SJCRH30 (cell line): ENCODE measurements around the gene NFIX. TPM values are rescaled to one million over a fixed set of nuclear protein-coding genes. Genes with fewer than 3 reads are reported as not detected.
"Not testable (repeated sequence)": the region's sequence is repeated elsewhere in the genome, so short reads cannot be mapped to it uniquely, and the experiment has no call there.

Experiments used
- DNase-seq, 2 experiments: peaks; one replicate each; pipeline ENCODE4 v3.0.0-alpha.2; 2015 to 2020
- H3K27ac ChIP-seq: fragments of 250-450 bp; sonication (Bioruptor Pico); 2 replicates; pipeline ENCODE4 v1.5.1; 2020; ENCODE audit warnings: mild to moderate bottlenecking, moderate library complexity
- H3K27me3 ChIP-seq: fragments of 250-450 bp; sonication (Bioruptor Pico); 2 replicates; pipeline ENCODE4 v1.5.1; 2020; ENCODE audit warnings: mild to moderate bottlenecking, moderate library complexity
- H3K36me3 ChIP-seq: fragments of 250-450 bp; sonication (Bioruptor Pico); 2 replicates; pipeline ENCODE4 v1.5.1; 2020; ENCODE audit warnings: mild to moderate bottlenecking, moderate library complexity
- H3K4me1 ChIP-seq: fragments of 250-450 bp; sonication (Bioruptor Pico); 2 replicates; pipeline ENCODE4 v1.5.1; 2020; ENCODE audit warnings: mild to moderate bottlenecking, moderate library complexity
- H3K4me3 ChIP-seq: fragments of 250-450 bp; sonication (Bioruptor Pico); 2 replicates; pipeline ENCODE4 v1.5.1; 2020; ENCODE audit warnings: mild to moderate bottlenecking, moderate library complexity
- H3K9me3 ChIP-seq: fragments of 250-450 bp; sonication (Bioruptor Pico); replicated peaks from 2 replicates; pipeline ENCODE4 v1.5.1; 2020; ENCODE audit warnings: mild to moderate bottlenecking, moderate library complexity
- total RNA-seq: library from RNA; depleted of rRNA; stranded (reverse); fragments of >200 nt; shearing (Covaris generic); gene quantifications from 2 replicates; pipeline ENCODE4 v1.2.3, GENCODE V29; 2014; rRNA removed

Gene NFIX
- 20.2 and 22.4 TPM in 2 replicates for total RNA-seq

DNA sequence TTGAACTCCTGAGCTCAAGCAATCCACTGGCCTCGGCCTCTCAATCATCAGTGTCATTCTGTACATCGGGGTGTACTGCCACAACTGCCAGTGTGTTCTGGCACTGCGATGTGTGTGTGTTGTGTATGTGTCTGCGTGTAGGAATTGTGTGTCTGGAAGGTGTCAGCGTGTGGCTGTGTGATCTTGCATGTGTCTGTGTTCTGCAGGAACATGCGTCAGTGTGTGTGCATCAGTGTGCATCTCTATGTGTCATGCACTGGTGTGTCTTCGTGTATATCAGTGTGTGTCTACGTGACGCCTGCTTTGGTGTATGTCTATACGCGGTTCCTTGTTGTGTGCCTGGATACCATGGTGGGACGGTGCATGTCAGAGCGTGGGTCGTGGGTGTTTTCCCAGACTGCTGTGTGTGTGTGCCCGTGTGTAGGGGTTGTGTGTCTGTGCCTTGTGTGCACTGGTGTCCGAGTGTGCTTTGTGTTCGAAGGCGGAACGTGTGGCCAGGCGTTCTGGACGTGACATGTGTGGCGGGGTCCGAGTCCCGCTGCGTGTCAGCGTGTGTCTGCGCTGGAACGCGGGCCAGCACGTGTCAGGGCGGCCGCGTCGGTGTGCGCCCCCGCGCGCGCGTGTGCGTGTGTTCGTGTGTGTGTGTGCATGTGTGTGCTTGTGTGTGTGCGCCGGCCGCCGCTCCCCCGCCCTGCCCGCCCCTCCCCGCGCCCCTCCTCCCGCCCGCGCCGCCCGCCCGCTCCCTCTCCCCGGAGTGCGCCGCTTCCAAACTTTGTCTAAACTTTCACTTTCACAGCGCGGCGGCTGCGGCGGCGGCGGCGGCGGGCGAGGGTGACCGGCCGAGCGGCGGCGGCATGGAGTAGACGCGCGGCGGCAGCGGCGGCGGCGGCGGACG, at the start of gene NFIX:
Gene NFIX (plus strand): TSS at position 775 of the 895 bp plus-strand sequence. CDS start 363 bp downstream, outside the sequence.
- peak within 1 kb of the TSS; percentile 66 for H3K4me3 ChIP-seq
- no peak within 1 kb of the TSS for H3K27ac ChIP-seq
- no peaks in the 10 kb centered on the region for H3K27me3 ChIP-seq
- H3K9me3 ChIP-seq = no peaks in the 10 kb centered on the region
- peak; percentile 63 to 73 for DNase-seq
- no peaks in the 10 kb centered on the region; the same call in 1 of the 2 replicates for H3K4me1 ChIP-seq
- H3K36me3 ChIP-seq = no peaks in the 10 kb centered on the region

DNA sequence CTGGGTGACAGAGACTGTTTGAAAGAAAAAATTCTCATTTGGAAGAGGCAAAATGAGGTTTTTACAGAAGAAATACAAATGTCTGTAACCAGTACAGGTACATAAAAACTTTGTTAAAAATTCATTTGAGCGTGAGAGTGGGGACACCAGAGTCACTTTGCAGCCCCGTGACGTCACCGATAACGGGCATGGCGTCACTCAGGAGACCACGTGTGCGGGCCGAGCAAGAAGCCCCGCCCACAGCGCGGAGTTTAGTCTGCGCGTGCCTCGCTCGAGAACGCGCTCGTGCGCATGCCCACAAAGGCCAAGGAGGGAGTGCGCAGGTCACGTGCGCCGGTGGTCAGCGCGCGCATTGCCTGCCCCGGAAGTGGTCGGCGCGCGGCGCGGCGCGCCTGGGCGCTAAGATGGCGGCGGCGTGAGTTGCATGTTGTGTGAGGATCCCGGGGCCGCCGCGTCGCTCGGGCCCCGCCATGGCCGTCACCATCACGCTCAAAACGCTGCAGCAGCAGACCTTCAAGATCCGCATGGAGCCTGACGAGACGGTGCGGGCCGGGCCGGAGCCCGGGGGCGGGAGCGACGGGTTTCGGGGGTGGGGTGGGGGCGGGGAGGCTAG, 49.7 kb upstream of the NFIX start, which contains the start of gene RAD23A:
Gene RAD23A (plus strand): TSS at position 384 of the 613 bp plus-strand sequence. CDS start 87 bp downstream, at position 471.
- H3K27ac ChIP-seq = peak within 1 kb of the TSS; percentile 80
- peak within 1 kb of the TSS; percentile 70 for H3K4me3 ChIP-seq
- H3K36me3 ChIP-seq = peaks cover 73% of the 10 kb centered on the region
- no peaks in the 10 kb centered on the region for H3K27me3 ChIP-seq
- DNase-seq = peak; percentile 99 to 100
- H3K9me3 ChIP-seq = no peaks in the 10 kb centered on the region
- H3K4me1 ChIP-seq = no peaks in the 10 kb centered on the region; the same call in 1 of the 2 replicates

DNA sequence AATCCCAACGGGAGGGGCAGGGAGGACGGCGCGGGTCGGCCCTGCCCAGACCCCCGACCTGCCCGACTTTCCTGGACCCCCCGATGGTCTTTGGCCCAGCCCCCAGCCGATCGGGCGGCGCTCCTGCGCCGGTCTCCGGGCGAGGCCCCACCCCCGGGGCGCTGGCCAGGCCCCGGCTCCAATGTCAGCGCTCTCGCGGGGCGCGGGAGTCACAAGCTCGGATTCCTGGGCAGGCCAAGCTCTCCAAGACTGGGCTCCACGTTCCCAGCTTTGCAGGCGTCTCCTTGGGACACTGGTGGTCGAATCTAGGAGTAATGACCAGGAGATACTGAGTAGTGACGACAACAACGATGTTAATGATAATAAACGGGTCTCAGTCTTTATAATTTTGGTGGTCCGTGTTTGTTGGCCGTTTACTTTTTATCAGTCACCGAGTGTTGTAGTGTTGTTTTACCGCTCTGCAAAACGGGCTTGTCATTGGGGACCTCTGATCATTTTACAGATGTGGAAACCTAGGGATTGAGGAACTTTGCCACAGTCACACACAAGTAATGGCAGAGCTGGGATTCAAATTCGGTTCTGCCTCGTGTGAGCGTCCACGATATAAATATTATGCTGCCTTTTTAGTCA, 49.1 kb upstream of the NFIX start:
- H3K9me3 ChIP-seq = no peaks in the 10 kb centered on the region
- no peaks in the 10 kb centered on the region for H3K27me3 ChIP-seq
- peak; percentile 89 to 90 for DNase-seq
- no peaks in the 10 kb centered on the region; the same call in 1 of the 2 replicates for H3K4me1 ChIP-seq
- H3K27ac ChIP-seq = peak overlapping the region; percentile 80
- H3K4me3 ChIP-seq = peak overlapping the region; percentile 70
- peaks cover 73% of the 10 kb centered on the region for H3K36me3 ChIP-seq

DNA sequence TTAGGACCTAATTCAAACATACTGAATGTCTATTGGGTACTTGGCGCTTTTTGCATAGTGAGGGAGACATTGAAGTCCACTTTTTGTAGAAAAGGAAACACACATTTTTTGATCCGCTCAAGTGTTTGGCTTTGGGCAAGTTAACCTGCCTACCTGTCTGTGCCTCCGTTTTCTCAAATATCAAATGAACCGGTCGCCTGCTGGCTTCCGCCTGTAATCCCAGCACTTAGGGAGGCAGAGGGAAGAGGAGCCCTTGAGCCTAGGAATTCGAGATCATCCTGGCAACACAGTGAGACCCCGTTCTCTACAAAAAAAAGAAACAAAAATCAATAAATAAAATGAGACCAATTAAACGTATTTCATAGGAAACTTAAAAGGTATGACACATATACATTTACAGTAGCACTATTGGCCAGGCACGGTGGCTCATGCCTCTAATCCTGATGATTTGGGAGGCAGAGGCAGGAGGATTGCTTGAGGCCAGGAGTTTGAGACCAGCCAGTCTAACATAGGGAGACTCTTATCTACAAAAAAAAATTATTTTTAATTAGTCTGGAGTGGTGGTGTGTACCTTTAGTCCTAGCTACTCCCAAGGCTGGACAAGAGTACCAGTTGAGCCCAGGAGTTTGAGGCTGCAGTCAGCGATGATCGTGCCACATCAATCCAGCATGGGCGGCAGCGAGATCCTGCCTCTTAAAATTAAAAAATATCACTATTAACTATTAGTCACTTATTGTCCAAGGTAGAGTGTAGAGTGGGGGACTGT, 48.4 kb upstream of the NFIX start:
- peak overlapping the region; percentile 70 for H3K4me3 ChIP-seq
- H3K27me3 ChIP-seq = no peaks in the 10 kb centered on the region
- H3K9me3 ChIP-seq = no peaks in the 10 kb centered on the region
- H3K27ac ChIP-seq = peak overlapping the region; percentile 80
- no peak for DNase-seq
- H3K36me3 ChIP-seq = peaks cover 73% of the 10 kb centered on the region
- peaks cover 2% of the 10 kb centered on the region; the same call in 1 of the 2 replicates for H3K4me1 ChIP-seq

DNA sequence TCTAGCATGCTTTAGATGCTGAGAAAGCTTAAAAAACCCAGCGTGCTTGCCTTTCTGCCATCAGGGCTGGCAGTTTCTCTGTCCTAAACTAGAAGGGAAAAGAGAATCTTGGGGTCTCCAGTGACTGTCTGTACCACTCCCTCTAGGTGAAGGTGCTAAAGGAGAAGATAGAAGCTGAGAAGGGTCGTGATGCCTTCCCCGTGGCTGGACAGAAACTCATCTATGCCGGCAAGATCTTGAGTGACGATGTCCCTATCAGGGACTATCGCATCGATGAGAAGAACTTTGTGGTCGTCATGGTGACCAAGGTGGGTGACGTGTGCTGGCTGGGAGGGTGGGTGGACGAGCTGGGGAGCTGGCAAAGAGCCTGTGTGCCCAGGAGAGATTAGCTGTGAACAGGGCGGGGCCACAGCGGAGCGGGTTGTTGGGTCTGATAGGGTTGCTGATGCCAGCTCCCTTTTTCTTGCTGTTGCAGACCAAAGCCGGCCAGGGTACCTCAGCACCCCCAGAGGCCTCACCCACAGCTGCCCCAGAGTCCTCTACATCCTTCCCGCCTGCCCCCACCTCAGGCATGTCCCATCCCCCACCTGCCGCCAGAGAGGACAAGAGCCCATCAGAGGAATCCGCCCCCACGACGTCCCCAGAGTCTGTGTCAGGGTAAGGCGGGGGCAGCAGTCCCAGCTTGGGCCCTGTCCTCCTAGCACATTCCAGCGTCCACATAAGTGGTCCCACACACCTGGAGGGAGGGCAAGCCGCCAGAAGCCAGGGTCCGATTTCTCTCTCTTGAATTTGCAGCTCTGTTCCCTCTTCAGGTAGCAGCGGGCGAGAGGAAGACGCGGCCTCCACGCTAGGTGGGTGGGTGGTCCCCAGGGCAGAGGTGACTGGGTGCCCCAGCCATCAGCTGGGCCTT, 47.3 kb upstream of the NFIX start:
- Histone ChIP-seq H3K36me3 (peaks cover 71% of the 10 kb centered on the region), H3K4me1 (peaks cover 12% of the 10 kb centered on the region), H3K27ac (no peak overlapping the region), H3K4me3 (no peak overlapping the region), H3K27me3 (no peaks in the 10 kb centered on the region), H3K9me3 (no peaks in the 10 kb centered on the region)
- no peak for DNase-seq

DNA sequence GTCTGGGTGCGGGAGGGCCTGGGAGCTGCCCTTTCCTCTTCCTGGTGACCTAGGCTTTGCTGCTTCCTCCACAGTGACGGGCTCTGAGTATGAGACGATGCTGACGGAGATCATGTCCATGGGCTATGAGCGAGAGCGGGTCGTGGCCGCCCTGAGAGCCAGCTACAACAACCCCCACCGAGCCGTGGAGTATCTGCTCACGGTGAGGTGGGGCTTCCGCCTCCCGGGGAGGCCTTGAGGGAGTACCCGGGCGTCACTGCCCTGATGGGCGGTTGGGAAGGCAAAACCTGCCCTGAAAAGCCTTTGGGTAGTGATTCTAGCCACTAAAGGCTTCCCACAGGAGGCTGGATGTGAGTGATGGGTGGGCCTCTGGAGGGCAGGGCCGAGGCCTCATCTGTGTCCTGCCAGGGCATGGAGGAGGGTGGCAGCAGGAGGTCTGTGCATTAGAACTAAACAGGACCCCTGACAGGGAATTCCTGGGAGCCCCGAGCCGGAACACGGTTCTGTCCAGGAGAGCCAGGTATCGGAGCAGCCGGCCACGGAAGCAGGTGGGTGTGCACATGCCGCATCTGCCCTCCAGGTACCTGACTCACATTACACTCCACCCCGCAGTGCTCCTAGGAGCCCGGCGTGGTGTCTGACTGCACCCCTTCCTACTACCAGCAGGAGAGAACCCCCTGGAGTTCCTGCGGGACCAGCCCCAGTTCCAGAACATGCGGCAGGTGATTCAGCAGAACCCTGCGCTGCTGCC, 46.5 kb upstream of the NFIX start:
- H3K27me3 ChIP-seq = no peaks in the 10 kb centered on the region
- no peak overlapping the region for H3K4me3 ChIP-seq
- H3K36me3 ChIP-seq = peaks cover 67% of the 10 kb centered on the region
- DNase-seq = no peak
- peaks cover 21% of the 10 kb centered on the region for H3K4me1 ChIP-seq
- H3K9me3 ChIP-seq = no peaks in the 10 kb centered on the region
- H3K27ac ChIP-seq = no peak overlapping the region

DNA sequence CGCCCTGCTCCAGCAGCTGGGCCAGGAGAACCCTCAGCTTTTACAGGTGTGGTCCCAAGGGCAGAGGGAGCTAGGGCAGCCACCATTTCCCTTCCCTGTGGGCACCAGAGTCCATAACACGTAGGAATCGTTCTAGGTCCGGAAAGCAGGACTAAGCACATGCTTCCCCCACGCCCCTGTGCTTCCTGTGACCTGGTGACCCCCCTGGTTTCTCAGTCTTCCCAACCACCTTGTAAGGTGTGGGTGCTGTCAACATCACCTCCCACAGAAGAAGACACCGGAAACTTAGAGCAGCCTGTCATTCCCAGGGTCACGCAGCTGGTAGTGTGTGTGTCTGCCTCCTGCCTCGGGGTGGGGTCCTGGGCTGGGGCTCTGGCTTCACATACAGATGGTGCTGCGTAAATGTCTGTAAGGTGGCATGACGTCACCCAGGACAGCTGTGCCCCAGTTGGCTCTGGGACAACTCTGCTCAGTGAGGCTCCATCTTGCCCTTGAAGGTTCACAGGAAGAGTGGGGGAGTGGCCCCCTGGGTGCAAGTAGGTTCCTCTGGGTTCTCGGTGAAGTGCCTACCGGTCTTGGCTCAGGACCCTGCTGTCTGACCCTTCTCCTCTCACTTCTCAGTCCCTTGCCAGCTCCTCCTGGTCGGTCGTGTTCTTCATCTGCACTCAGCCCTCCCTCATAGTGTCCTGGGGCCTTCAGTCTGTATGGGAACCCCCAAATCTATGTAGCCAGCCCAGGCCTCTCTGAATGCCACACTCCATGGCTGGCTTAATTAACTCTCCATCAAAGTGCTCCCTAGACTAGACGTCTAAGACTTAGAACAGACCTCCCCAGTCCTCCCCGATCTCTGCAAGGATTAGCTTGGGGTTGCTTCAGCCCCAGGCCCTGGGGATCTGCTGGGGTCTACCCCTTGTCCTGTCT, 45.7 kb upstream of the NFIX start:
- Histone ChIP-seq H3K9me3 (no peaks in the 10 kb centered on the region), H3K27me3 (no peaks in the 10 kb centered on the region), H3K27ac (no peak overlapping the region), H3K4me3 (no peak overlapping the region), H3K4me1 (peaks cover 27% of the 10 kb centered on the region), H3K36me3 (peaks cover 69% of the 10 kb centered on the region)
- no peak for DNase-seq

DNA sequence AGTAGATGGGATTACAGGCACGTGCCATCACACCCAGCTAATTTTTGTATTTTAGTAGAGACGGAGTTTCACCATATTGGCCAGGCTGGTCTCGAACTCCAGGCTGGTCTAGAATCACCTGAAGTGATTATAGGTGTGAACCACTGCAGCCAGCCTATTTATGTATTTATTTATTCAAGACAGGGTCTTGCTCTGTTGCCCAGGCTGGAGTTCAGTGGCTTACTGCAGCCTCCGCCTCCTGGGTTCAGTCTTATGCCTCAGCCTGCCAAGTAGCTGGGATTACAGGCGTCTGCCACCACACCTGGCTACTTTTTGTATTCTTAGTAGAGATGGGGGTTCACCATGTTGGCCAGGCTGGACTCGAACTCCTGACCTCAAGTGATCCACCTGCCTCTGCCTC, 43.2 kb upstream of the NFIX start:
- DNase-seq, H3K4me3 ChIP-seq, H3K27me3 ChIP-seq, H3K9me3 ChIP-seq, H3K27ac ChIP-seq: not testable (repeated sequence)
- peaks cover 71% of the 10 kb centered on the region for H3K36me3 ChIP-seq
- peaks cover 35% of the 10 kb centered on the region for H3K4me1 ChIP-seq

DNA sequence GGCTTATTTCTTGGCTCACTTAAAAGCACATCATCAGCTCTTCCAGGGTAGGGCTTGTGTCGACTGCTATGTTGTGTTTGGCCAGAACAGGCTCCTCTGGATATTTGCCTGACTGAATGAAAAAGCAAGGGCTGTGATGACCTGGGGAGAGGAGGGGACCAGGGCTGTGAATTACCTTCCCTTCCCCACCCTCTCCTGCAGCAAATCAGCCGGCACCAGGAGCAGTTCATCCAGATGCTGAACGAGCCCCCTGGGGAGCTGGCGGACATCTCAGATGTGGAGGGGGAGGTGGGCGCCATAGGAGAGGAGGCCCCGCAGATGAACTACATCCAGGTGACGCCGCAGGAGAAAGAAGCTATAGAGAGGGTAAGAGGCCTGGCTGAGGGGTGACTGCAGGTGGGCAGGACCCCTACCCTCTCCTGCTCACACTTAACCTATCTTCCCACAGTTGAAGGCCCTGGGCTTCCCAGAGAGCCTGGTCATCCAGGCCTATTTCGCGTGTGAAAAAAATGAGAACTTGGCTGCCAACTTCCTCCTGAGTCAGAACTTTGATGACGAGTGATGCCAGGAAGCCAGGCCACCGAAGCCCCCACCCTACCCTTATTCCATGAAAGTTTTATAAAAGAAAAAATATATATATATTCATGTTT, 42.7 kb upstream of the NFIX start:
- no peaks in the 10 kb centered on the region for H3K27me3 ChIP-seq
- H3K36me3 ChIP-seq = peaks cover 67% of the 10 kb centered on the region
- peak overlapping the region; percentile 12; the same call in 1 of the 2 replicates for H3K27ac ChIP-seq
- no peaks in the 10 kb centered on the region for H3K9me3 ChIP-seq
- DNase-seq = no peak
- H3K4me3 ChIP-seq = no peak overlapping the region
- peaks cover 35% of the 10 kb centered on the region for H3K4me1 ChIP-seq

DNA sequence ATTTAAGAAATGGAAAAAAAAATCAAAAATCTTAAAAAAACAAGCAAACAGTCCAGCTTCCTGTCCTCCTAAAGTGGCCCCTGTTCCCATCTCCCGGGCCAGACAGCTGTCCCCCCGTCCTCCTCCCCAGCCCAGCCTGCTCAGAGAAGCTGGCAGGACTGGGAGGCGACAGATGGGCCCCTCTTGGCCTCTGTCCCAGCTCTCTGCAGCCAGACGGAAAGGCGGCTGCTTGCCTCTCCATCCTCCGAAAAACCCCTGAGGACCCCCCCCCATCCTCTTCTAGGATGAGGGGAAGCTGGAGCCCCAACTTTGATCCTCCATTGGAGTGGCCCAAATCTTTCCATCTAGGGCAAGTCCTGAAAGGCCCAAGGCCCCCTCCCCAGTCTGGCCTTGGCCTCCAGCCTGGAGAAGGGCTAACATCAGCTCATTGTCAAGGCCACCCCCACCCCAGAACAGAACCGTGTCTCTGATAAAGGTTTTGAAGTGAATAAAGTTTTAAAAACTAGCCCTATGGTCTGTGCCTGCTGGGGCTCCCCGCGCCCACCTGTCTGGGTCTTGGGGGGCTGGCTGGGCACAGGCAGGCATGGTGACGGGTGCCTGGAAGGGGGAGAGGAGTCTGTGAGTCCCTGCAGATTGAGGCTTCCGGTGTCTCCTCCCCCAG, 42.0 kb upstream of the NFIX start:
- Histone ChIP-seq H3K4me1 (peaks cover 35% of the 10 kb centered on the region), H3K9me3 (no peaks in the 10 kb centered on the region), H3K4me3 (no peak overlapping the region), H3K27ac (no peak overlapping the region), H3K27me3 (no peaks in the 10 kb centered on the region), H3K36me3 (peaks cover 60% of the 10 kb centered on the region)
- DNase-seq = peak; percentile 88

DNA sequence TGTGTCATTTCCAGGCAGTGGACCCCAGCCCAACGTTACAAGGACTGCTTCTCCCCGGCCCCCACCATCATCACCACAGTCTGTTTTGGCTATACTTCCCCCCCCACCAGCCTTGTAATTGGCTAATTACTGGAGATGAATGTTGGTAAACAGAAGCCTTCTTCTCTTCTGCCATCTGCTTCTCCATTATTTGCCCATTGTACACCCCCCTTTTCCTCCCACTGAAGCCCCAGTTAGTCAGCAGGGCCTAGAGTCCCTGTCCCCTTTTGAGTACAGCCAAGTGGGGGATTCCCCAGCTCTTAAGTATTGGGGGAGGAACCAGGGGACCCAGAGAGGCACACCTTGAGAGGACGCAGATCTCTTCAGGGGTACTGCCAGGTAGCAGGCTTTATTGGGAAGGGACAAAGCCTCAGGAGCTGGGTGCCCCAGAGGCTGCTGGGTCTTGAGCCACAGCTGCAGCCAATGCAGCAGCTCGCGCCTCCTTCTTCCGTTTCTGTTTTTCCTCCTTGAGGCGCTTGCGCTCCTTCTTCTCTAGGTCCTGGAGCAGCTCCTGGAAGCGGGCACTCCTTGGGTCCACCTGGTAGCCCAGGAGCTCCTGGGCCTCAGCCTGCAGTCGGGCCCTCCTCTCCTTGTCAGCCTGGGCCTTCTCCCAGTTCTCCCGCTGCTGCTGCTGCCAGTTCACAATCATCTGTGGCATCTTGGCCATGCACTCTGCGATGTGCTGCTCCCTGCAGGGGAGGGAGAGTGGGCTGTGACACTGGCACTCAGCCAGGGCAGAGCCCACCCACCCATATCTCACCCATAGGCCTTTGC, 41.3 kb upstream of the NFIX start:
- Histone ChIP-seq H3K36me3 (peaks cover 53% of the 10 kb centered on the region), H3K27me3 (no peaks in the 10 kb centered on the region), H3K27ac (no peak overlapping the region), H3K4me3 (no peak overlapping the region), H3K4me1 (peaks cover 35% of the 10 kb centered on the region), H3K9me3 (no peaks in the 10 kb centered on the region)
- no peak for DNase-seq
